GM18499 (cell line): Measurements from ENCODE around the gene C2CD5.
"Not testable (repeated sequence)": the region's sequence is repeated elsewhere in the genome, so short reads cannot be mapped to it uniquely, and the experiment has no call there.

Experiments
- ATAC-seq: cut with Tn5 transposase; IDR thresholded peaks from one replicate; pipeline ENCODE4 v1.9.1; 2021; ENCODE audit warnings: moderate number of reproducible peaks; ENCODE audit not compliant: insufficient read depth, unreplicated experiment

Gene C2CD5

DNA sequence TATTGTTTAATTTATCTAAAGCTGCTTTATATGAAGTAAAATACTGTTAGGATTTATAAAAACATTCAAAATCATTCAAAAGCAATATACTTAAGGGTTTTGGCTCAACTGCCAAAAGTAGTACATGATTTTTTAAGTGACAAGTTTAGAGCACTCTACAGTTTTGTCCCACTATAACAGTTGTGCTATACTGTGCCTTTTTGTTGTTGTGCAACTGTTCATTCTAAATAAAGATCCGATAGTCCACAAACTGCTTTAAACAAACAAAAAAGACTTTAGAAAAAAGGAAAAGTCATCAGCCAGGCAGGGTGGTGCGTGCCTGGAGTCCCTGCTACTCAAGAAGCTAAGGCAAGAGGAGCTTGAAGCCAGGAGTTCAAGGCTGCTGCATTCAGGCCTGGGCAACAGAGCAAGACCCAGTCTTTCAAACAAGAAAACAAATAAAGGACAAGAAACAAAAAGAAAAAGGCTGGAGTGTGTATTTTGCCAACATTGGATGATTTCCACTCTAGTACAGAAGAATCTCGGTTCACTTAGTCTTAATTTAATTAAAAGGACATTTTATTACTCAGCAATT, 7.3 kb downstream of the C2CD5 start:
- no peak for ATAC-seq

DNA sequence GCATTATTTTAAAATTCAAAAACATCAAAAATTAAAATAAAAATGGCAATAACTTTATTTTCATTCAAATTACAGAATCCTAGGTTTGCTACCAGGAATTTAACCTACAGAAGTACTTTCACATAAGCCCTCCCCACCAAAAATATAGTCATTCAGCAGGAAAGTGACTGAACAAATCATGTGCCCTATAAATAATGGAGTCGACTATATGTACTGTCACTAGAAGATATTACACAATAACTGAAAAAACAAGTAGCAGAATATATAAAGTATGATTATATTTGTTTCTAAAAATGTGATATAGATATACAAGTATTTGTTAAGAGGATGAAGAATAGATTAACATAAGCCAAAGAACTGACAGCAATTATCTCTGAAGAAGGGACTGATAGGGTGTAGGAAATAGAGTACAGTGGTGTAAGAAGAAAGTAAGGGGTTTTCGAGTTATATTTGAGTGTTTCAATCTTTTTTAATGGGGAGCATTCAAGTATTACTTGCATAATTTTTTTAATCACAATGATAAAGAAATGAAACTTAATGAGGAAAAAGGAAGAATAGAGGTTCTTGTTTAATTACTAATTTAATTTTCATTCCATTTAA, 7.9 kb downstream of the C2CD5 start:
- ATAC-seq: no peak

DNA sequence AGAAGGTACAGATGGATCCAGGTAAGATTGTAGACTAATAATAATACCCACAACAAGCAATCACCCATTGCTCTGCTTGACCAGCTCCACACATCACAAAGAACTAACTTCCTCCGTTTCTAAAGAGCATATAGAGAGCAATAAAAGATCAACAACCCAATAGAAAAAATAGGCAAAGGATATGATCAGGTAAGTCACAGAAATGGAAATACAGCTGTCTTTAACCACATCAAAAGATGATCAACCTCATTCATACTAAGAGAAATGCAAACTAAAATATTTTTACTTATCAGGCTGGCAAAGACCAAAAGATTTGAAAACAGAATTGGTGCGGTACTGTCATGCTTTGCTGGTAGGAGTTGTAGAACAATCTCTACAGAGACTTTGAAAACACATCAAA, 8.9 kb downstream of the C2CD5 start:
- ATAC-seq: no peak

DNA sequence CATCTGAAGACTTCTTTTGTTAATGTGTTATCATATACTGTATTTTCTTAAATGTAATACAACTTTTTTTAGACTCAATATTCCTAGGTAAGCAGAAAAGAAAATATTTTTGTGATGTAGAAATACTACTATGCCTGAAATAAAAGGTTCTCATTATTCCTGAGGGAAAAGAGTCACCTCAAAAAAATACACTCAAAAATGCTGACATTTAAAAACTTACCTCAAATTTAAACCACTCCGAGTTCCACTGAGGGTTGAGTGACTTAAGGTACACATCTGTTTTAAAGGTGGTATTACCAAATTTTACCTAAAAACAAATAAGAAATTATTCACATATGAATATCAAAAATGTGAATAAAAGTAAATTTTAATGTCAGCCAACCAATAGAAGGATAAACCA, 9.3 kb downstream of the C2CD5 start:
- no peak for ATAC-seq

GRCh38 chr12:22533155-22533554, 11.2 kb downstream of the C2CD5 start:
- peak; percentile 63 for ATAC-seq

DNA sequence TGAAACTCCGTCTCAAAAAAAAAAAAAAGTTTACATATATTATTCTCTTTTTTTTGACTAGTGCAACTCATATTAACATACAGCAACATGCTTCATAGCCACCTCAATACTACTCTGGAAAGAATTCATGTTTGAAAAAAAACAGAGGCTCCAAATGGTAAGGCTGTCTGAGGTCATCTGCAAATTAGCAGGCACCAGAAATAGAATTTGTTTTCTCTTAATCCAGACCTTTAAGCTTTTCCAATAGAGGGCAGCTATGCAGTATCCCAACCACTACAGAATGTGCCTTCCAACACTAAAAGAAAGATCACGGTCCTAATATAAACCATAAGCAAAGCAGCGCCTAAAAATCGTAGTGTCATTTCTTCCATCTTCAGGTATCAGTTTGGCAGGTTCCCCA, 12.0 kb downstream of the C2CD5 start:
- ATAC-seq: no peak

GRCh38 chr12:22531205-22531604, 13.1 kb downstream of the C2CD5 start:
- no peak for ATAC-seq

DNA sequence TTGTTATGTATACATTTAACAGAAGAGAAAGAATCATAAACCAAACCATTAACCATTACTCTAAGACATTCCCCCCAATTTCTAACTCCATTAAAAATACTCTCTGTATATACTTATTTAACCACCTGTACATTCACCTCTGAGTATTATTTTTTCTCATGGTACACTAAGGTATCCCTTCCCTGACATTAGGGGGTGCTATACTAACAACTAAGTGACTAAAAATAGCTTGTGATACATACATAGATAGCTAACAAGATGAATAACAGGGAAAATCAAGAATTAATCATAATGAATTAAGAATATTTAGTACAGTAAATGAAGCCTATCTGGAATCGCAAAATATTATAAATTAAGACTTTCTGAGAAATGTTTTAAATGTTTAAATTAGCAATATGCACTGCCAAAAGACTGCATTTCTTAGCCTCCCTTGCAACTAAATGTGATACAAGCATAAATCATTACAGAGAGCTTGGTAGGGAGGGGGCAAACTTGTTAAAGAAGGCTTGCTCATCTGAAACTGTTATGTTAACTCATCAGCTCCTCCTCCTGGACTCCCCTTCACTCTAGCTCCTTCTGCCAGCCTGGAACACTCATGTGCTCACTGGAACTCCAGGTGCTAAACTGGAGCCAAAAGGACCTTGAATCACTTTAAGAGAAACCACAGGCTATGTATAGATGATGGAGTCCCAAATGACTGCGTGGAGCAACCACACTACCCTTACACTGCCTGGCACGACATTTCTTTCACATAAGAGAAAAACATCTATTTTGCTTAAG, 14.9 kb downstream of the C2CD5 start:
- ATAC-seq: peak; percentile 56

DNA sequence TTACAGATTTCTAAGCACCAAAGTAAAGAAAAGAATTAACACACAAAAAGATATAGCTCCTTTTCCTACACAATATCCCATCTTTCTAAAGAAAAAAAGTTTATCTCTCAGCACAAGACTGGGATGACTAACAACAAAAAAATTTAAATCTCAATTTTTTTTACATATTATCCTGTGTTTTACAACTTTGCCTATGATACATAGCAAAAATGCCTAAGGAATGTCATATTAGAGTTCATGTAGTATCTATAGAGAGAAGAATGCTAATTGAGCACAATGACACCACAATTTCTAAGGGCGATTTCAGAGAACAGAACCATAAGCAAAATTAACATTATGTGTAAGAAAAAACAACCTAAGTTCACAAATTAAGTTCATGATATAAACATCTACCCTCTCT, 16.3 kb downstream of the C2CD5 start:
- ATAC-seq: no peak

DNA sequence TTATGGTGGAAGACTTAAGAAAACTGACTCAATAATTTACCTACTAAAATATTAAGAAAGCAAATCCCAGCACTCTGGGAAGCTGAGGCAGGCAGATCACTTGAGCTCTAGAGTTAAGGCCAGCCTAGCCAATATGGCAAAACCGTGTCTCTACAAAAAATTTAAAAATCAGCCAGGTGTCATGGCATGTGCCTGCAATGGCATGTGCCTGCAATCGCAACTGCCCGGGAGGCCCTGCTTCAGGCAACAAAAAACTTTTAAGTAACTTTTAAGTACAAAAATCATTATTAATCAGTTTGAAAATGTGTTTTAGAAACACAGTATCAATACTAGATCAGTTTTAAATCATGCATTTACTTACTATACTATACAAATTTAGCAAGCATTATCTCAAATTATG, 17.5 kb downstream of the C2CD5 start:
- no peak for ATAC-seq

DNA sequence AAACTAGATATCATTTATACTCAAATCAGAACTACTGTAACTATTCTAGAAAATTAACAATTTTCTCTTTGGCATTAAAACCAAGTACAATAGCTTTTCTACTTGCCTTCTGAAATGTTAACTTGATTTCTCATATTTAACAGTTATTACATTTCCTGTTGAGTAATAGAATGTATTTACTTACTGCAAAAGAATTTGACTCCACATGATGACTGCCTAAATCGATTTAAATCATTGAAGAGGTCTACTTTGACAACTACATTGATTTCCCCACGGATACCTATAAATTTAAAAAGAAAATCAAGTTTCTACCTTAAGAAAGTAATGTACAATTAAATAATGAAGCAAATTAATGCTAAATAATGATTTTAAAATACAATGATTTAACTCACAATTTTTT, 18.9 kb downstream of the C2CD5 start:
- ATAC-seq: no peak

- ATAC-seq: no peak
Measured at GRCh38 chr12:22518998-22519397, 25.3 kb downstream of the C2CD5 start.

DNA sequence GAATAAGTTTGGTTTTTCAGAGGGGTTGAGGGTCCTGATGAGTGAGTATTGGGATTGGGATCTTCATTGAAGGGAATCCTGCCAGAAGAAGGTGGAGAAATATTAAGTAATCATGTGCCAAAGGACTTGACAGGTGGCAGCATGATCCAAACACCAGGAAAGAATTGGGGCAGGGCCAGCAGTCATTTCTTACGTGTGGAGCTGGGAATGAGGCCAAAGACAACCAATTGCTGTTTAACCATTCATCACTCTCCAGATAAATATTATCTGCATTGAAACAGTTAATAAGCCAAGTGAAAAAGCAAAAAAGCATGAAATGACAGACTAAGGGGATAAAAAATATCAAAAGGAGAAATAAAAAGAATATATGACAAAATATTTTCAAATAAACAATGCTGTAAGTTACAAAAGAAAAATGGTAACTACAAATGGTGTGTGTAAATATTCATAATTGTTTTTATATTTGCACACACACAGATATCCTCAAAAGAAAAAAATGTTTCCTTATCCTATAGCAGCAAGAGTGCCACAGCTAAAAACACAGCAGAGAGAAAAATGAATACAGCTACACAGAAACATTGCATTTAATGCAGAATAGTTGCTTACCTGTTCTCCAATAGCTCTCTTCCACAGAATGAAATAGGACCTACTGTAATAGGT, 26.2 kb downstream of the C2CD5 start:
- ATAC-seq: no peak

- ATAC-seq: no peak
Measured at GRCh38 chr12:22514875-22515274, 29.5 kb downstream of the C2CD5 start.

DNA sequence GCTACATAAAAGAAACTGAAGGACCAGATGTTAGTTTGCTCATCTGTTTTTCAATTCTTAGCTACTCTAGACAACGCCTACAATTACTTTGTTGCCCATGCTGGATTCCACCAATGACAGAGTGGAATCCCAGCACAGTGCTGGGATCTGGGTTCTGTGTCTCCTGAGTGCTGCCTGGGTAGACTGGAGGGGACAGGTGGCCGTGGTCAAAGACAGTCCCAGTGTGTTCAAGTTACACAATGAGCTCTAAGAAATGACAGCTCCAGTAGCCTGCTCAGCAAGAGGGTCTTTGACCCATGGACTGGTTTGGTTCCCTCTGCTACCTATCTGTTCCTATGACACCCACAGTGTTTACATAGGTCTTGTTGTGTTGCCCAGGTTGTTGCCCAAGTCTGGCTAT, 38.5 kb downstream of the C2CD5 start:
- no peak for ATAC-seq

- no peak for ATAC-seq
Measured at GRCh38 chr12:22500100-22500499, 44.2 kb downstream of the C2CD5 start.

- ATAC-seq: no peak
Measured at GRCh38 chr12:22499445-22499844, 44.9 kb downstream of the C2CD5 start.

GRCh38 chr12:22494319-22494718, 50.0 kb downstream of the C2CD5 start:
- ATAC-seq: no peak

DNA sequence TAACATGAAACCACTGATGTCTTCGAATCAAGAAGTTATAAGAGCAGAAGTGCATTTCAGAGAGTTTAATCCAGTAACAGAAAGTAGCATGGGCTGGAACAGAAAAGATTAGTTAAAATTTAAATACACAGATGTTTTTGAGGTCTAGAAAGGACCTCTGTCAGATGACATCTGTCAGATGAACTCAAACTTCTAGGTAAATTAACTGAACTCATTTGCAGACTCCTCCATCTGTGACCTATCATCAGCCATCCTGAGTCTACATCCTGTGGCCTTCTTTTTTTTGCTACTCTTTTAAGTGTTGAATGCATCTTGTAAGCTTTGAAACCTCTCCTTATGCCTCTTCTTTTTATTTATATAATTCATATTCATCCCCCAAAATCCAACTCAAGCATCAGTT, 53.3 kb downstream of the C2CD5 start:
- ATAC-seq: no peak

GRCh38 chr12:22488478-22488877, 55.9 kb downstream of the C2CD5 start:
- ATAC-seq: no peak

GRCh38 chr12:22487683-22488082, 56.7 kb downstream of the C2CD5 start:
- ATAC-seq: not testable (repeated sequence)
